ENCODE results near the gene SMTNL2.
"Not testable (repeated sequence)": the region's sequence is repeated elsewhere in the genome, so short reads cannot be mapped to it uniquely, and the experiment has no call there.

Gene SMTNL2

DNA sequence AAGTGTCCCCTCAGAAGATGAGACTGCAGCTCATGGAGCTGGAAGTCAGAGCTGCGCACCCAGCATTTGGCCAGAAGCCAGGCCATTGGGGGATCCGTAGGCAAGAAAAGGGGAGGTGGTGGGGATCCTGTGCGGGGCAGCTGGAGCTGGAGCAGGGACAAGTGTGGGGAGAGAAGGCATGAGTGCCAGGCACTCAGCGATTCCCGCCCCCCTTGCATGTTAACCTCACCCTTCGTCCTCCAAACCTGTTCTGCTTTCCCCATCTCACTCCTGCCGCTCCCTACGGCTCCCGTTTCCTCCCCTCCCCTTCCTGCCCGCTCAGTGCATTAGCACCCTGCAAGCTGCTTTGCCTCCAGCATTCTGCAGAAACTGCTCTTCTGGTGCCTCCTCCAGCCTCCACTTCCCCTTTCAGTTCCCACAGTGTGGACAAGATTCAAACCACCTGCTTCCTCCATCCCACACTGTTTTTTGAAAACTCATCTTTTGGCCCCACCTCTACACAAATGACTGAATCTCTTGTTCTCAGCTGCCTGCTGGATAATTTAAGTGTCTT is 51.6 kb downstream of the SMTNL2 start:
- peak; percentile 7 for DNase-seq (ENCODE audit: low spot score)

DNA sequence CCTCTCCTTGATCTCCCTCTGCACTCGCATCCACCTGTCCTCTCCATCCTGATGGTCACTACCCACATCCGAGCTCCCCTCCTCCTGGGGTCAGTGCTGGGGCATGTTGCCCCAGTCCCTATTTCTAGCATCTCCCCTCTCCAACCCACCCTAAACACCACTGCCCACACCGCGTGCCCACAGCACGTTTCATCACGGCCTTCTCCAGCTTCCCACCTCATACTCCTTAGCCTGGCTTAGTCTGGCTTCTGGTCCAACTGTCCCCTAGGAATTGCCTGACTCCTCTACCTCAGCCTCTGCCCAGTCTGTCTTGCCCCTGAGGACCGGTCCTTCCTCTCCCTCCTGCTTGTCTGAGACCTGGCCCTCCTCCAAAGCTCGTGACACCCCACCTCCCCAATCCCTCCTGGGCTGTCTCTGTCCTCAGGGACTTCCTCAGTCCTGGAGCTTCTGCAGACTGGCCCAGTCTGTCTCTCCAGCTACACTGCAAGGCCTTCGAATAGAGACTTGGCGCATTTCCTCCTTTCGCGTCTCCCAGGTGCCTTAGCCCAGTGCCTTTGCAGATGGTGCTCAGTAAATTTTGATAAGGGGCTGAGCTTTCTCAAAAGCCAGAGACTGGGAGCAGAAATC is 52.3 kb downstream of the SMTNL2 start:
- DNase-seq (ENCODE audit: low spot score), result no peak

DNA sequence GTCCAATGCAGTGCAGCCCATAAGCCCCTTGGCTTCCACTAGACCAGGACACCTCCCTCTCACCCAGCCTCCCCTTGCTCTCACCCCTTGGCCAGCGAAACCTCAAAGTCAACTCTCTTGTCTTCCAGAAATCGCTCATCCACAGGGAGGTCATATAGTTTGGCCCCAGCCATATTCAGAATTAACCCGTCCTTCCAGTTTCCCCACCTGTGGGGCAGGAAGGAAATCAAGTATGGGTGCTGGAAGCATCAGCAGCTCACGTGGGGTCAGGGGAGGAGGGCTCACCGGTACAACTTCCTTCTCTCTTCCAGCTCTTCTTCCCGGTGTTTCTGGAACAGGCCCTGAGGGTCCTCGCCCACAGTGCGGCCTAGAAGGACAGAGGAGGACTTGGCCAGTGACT is 54.4 kb downstream of the SMTNL2 start:
- not testable (repeated sequence) for DNase-seq (ENCODE audit: low spot score)

DNA sequence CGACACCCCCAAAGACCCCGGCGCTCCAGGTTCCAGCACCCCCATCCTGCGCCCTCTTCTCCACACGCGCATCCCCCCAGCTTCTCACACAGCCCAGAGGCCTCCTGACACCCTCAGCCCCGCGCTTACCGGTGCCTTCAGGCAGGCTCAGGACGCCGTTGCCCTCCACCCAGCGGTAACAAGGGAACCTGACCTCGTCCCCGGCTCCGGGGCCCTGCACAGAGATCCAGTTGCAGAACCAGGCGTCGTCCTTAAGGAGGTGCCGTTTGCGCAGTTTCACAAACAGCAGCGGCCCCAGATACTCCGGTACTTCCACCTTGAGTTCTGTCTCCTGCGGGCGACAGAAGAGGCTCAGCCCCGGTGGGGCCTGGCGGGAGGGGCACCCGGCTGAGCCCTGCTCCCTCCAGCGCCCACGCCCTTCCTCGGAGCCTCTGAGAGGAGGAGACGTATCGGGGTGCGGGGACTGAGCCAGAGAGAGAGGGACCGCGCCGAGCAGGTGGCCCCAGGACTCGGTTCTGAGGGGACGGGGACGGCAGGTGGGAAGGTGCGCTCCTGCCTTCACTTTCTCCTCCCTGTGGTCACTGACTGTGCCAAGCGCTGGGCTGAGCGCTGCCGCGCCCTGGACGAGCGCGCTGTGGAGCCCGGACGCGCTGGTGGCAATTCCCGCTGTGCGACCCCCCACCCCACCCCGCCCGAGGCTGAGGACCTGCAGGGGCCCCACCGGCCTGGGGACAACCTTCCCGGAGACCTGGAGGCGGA is 55.2 kb downstream of the SMTNL2 start:
- peak; percentile 24 for DNase-seq (ENCODE audit: low spot score)

DNA sequence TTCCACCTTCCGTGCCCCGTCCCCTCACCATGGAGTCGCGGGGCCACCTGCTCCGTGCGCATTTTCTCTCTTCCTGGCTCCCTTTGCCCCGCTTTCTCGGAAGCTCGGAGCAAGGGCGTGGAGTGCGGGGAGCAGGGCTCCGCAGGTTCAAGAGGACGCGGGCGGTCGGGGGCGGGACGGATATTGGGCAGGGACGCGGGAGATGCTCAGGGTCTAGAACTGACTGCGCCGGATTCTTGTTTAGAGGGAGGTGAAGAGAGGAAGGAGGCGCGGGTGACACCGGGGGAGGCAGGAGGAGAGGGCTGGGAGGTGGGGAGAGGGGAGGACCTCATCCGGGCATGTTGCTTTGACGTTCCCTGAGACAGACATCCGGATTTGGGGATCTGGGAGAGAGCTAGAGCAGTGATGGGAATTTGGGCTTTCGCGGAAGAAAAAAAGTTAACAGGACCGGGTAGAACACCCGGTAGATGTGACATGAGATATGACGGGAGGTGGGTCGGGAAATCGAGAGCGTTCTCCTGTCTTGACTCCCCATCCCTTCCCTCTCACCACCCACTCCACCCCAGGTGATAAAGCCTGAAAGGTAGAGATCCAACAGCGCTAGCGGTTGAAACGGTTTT is 56.4 kb downstream of the SMTNL2 start:
- not testable (repeated sequence) for DNase-seq (ENCODE audit: low spot score)

DNA sequence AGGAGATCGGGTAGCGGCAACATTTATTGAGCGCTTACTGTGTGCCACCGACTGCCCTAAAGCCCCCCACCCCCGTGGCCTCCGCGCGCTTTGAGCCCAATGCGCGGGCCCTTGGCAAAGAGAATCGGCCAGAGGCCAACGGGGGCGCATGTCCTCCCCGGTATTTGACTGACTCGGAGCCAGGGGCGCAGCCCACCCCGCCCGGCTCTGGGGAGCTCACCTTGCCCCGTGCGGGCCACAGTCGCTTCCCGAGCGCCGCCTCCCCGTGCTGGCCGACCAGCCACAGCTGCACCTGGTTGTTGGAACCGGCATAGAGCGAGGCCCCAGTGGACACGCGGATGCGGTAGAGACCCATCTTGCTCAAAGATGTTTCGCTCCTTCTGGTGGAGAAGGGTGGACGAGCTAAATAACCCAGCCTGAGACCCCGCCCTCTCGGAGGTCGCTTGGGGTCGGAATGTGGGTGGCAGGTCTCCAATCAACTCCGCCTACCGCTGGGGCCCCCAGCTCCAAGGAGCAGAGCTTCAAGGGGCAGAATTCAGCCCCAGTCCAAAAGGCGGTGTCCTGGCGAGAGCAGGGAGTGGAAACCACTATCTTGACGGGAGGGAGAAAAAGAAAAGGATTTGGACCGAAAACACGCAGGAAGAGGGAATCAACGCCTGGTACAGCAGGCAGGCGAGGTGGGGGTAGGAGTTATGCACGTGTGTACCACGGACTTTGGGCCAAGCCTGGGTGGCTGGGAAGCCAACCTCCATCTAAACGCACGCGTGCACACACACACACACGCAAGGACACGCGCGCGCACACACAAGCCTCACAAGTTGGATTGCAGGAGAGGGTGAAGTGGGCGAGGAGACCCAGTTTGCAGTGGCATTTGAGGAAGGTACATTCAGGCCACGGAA is 57.2 kb downstream of the SMTNL2 start, which contains the start of gene ALOX15:
Gene ALOX15 (minus strand): TSS at position 382 of the 899 bp plus-strand sequence. CDS start 27 bp downstream, at position 355.
- no peak for DNase-seq (ENCODE audit: low spot score)

DNA sequence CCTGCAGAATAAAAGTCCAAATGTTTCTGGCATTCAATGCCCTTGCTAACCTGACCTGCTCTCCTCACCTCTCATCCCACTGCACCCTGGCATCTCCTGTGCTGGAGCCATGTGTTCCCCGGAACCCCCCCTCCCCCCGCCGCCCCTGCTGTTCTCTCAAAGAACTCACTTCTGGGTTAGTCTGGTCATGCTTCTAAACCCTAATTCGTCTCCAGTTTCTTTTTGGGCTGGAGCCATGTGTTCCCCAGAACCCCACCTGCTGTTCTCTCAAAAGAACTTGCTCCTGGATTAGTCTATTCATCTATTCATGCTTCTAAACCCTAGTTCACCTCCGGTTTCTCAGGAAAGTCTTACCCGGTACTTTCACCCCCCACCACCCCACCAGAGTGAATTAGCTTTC is 58.0 kb downstream of the SMTNL2 start:
- no peak for DNase-seq (ENCODE audit: low spot score)

DNA sequence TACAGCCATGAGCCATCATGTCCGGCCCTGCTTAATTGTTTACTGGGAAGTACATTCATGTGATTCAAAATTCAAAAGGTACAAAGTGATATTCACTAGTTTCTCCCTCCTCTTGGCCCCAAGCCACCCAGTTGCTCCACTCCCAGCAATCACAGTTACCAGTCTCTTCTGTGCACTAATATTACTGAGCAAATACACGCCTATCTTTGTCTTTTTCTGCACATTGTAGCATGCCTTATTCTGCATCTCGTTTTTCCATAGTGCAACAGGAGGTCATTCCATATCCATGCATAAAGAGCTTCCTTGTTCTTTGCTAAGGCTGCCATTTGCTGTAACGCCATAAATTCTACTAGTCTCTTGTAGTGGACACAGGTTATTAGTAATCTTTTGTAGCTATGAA is 59.3 kb downstream of the SMTNL2 start:
- no peak for DNase-seq (ENCODE audit: low spot score)

DNA sequence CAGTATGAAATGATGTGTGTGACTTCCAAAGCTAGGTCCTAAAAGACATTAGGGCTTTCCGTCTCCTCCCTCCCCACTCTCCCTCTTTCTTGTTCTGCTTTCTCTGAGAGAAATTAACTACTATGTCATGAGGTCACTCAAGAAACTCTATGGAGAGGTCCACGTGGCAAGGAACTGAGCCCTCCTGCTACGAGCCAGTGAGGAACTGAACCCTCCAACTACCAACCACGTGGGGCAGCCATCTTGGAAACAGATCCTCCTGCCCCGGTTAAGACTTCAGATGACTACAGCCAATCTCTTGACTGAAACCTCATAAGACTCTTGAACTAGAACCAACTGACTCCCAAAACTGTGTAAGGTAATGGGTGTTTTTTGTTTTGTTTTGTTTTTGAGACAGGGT is 61.3 kb downstream of the SMTNL2 start:
- DNase-seq (ENCODE audit: low spot score), result no peak

DNA sequence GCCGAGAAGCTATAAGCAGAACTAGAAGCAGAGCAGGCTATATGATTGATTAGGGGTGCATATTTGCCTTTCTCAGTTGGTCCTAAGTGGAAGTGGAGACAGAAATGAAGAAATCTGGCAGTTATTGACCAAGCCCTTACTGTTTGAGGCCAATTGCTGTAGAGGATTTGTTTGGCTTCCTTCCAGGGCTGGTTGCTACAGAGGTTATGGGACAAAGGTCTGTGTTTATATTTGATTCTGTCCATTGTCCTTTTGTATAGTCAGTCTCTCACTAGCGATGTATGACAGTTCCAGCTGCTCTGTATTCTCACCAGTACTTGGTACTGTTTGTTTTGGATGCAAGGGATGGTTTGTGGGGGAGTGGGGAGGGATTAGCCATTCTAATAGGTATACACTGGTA is 64.4 kb downstream of the SMTNL2 start:
- DNase-seq (ENCODE audit: low spot score), result no peak

DNA sequence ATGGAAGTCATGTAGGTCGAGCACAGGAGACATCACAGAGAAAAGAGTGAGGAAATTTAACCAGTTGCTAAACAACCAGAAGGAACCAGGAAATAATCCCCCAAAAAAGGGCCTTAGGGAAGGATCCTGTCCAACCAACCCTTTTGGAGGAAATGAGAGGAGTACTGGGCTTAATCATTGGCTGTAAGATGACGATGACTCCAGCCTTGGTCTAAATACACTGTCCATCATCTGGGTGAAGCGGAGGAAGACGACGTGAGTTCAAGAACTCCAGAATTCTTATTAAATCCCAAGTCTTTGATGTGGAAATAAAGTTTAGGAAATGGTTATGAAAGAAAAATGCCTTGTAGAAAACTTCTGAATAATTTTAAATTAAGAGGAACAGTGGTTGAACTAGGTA is 68.7 kb downstream of the SMTNL2 start:
- no peak for DNase-seq (ENCODE audit: low spot score)

DNA sequence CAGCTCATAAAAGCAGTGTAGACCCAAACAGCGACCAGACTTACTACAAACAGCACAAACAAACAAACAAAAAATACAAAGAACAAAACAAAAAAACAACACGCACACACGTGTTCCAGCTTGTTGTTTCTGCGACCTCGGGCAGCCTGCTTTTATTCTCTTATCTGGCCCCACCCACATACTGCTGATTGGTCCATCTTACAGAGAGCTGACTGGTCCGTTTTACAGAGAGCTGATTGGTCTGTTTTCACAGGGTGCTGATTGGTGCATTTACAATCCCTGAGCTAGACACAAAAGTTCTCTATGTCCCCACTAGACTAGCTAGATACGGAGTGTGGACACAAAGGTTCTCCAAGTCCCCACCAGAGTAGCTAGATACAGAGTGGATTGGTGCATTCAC is 71.6 kb downstream of the SMTNL2 start:
- DNase-seq (ENCODE audit: low spot score), result not testable (repeated sequence)

DNA sequence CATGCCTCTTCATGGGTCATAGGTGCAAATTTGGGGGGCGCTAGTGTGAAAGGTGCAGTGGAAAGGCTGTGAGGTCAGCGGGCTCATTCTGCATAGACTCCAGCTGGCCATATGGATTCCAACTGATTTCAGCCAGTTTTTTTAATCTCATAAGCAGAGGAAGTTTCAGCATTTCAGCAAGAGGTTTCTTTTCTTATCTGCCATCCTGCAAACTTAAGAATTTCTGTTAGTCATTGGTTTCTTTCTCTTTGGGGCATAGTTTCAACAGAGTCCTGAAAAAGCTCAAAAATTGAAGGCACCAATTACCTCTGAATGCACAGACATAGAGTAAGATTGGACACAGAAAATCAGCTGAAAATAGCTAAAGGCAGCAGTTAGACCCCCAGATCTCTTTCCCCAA is 73.3 kb downstream of the SMTNL2 start:
- DNase-seq (ENCODE audit: low spot score), result no peak
